GM18873 (cell line): ENCODE data around the gene TAAR8.
"Not testable (repeated sequence)": the region's sequence is repeated elsewhere in the genome, so short reads cannot be mapped to it uniquely, and the experiment has no call there.

Source experiments
- ATAC-seq: cut with Tn5 transposase; IDR thresholded peaks from one replicate; pipeline ENCODE4 v1.9.1; 2021; ENCODE audit warnings: mild to moderate bottlenecking, moderate library complexity, moderate number of reproducible peaks; ENCODE audit not compliant: unreplicated experiment, low FRiP score

The TAAR8 gene

DNA sequence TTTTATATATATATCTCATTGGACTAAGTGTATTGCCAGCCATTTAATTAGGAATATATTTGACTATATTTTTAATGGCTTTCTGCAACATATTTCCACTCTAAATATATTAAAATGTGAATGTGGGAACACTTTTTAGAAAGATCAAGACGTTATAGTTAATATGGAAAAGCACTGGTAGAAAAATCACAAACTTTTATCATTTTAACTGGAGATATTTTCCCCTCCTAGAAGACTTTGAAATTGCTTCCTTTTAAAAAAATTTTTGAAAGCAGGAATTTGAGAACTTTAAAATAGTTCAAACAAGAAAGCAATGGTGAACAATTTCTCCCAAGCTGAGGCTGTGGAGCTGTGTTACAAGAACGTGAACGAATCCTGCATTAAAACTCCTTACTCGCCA lies 14.5 kb upstream of the TAAR8 start, which contains the start of gene TAAR9:
Gene TAAR9 (plus strand): TSS at position 301 of the 400 bp plus-strand sequence. CDS start 13 bp downstream, at position 314.
- no peak for ATAC-seq

DNA sequence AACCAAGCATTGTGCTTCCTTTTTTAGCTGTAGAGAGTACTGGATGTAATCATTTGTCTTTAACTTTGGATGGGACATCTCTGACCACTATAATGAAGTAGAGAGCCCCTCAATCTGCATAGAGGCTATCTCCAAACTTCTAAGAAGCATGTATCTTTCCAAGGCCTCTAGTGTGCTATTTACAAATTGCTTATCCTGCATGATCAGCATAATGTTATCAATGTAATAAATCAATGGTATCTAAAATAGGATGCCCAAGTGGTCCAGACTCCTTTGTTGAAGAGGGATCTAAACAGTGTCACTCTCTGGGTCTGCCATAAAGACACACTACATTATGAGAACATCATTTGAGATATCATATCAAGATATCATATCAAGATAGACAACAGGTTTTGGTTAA lies 7.6 kb upstream of the TAAR8 start:
- ATAC-seq: no peak

GRCh38 chr6:132548746-132549463 lies 3.6 kb upstream of the TAAR8 start:
- ATAC-seq: no peak

DNA sequence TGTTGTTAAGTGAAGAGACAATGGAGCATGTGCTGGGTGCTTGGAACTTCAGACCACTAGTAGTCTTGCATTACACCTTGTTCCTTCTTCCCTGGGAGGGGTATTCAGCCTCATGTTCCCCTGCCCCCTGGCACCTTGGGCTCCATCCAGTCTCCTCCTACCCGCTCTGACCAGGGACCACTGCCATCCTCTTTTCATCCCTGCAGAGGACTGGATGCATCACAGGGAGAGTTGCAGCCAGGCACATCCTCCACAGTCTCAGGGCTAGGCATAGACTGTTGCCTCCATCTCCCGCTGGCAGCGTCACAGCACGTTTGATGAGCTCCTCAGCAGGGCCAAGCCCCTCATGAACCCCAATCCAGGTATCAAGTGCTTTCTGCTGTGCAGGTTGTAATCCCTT lies 1.3 kb upstream of the TAAR8 start:
- ATAC-seq: no peak

GRCh38 chr6:132560087-132560486 lies 7.6 kb downstream of the TAAR8 start:
- not testable (repeated sequence) for ATAC-seq

DNA sequence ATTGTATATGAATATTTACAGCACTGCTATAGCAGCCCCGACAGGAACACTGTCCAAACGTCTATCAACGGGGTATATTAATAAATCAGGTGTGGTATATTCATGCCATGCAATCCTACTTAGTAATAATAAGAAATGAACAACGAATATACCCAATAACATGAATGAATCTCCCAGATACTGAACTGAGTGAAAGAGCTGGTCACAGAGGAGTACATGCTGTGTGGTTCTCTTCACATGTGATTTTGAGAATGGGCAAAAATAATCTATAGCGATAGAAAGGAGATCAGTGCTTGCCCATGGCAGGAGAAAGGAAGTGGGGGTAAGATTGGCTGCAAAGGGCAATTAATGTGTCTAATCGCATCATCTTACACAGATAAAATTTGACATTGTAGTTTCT lies 13.9 kb downstream of the TAAR8 start:
- no peak for ATAC-seq

GRCh38 chr6:132567566-132567965 lies 15.1 kb downstream of the TAAR8 start:
- ATAC-seq: no peak

- ATAC-seq: no peak
Measured at GRCh38 chr6:132568611-132569010, 16.1 kb downstream of the TAAR8 start.

DNA sequence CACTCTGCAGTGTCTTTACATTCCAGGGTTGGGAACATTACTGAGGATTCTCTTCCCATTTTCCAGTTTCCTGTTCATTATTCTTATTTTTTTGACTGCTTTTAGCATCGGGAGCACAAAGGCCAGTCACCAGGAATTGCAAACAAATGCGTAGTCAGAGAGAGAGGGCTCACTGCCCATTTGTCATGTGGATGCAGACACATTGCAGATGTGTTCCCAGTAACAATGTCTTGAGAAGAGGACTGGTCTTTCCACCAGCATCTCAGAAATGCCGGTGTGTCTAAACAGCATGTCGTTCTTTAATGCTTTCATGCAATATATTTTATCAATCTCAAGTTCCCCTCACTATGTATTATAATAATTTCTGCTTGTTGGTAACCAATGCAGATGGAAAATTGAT lies 16.7 kb downstream of the TAAR8 start:
- no peak for ATAC-seq

- no peak for ATAC-seq
Measured at GRCh38 chr6:132570221-132570777, 17.8 kb downstream of the TAAR8 start, which contains the start of gene TAAR6. TAAR6 (plus strand) TSS chr6:132570322; CDS start chr6:132570322, 0 bp downstream.

GRCh38 chr6:132571774-132572173 lies 19.3 kb downstream of the TAAR8 start:
- no peak for ATAC-seq

GRCh38 chr6:132584698-132585097 lies 32.2 kb downstream of the TAAR8 start:
- ATAC-seq: no peak

GRCh38 chr6:132587424-132587823 lies 35.0 kb downstream of the TAAR8 start:
- ATAC-seq: no peak

- ATAC-seq: no peak
Measured at GRCh38 chr6:132589454-132589853, 37.0 kb downstream of the TAAR8 start, which contains the start of gene TAAR5. TAAR5 (minus strand) TSS chr6:132589741; CDS start chr6:132589686, 55 bp downstream.

GRCh38 chr6:132590362-132590761 lies 37.9 kb downstream of the TAAR8 start:
- no peak for ATAC-seq

- no peak for ATAC-seq
Measured at GRCh38 chr6:132592855-132593254, 40.4 kb downstream of the TAAR8 start.

- ATAC-seq: no peak
Measured at GRCh38 chr6:132596201-132596600, 43.7 kb downstream of the TAAR8 start.

DNA sequence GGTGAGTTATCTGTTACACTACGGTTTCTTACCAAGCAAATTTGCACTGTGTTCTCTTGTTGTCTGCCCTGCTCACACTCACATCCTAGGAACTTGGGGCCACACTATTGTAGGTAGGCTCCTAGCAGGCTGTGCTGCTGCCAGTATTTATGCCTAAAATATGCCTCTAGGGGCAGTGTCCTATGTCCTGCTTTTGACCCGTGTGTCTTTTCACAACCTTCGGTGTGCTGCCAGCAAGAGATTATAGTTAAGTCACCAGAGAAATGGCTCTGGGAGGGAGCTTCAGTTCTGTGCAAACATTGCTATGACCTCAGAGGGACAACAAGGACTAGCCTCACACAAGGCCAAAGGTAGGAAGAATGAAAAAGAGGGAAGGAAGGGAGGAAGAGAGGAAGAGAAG lies 46.0 kb downstream of the TAAR8 start:
- no peak for ATAC-seq

DNA sequence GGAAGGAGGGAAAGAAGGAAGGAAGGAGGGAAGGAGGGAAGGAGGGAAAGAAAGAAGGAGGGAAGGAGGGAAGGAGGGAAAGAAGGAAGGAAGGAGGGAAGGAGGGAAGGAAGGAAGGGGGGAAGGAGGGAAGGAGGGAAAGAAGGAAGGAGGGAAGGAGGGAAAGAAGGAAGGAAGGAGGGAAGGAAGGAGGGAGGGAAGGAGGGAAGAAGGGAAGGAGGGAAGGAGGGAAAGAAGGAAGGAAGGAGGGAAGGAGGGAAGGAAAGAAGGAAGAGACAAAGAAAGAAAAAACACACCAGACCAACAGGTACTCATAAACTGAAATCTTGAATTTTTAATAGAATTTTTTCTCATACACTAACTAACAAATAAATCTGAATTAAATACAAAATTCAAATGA lies 48.4 kb downstream of the TAAR8 start:
- not testable (repeated sequence) for ATAC-seq
